ENCODE results near the gene LYRM7.

DNA sequence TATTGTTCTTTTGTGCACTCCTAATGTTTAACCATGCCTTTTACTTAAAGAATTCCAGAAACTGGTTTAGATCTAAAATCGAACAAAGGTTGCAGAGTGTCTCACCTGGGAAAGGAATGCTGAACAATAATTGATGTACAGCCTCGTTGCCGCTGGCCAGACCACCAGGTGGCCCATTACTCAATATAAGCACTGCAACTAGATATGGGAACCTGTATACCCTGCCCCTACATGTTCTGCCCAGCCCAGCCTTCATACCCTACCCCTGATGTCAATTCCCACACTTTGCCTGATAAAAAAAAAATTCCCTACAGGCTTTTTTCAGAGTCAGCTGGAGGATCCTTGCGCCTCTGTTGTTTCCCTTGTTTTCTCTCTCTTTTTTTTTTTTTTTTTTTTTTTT is 19.5 kb upstream of the LYRM7 start:
- no peak for TF ChIP-seq SIN3A (IDR thresholded peaks at IDR 0.05; ENCODE audit: borderline replicate concordance, insufficient read depth, low read length)
- no peak for TF ChIP-seq TAF1 (IDR thresholded peaks at IDR 0.05; ENCODE audit: borderline replicate concordance, insufficient read depth, low read length)
- TF ChIP-seq POLR2AphosphoS5 (IDR thresholded peaks at IDR 0.05; ENCODE audit: low read depth, low read length): no peak

Measured in PFSK-1 (cell line).